ENCODE measurements around the gene TTC9.

The TTC9 gene

GRCh38 chr14:70618314-70618713 is 23.4 kb upstream of the TTC9 start:
- Histone ChIP-seq H3K36me3 (ENCODE audit: control insufficient read depth, insufficient read depth, low read length) (no peaks in the 10 kb centered on the region), H3K9ac (ENCODE audit: low read depth, low read length) (no peak overlapping the region), H3K4me1 (ENCODE audit: control insufficient read depth, insufficient read depth, low read length) (no peaks in the 10 kb centered on the region), H3K27ac (ENCODE audit: low read depth, low read length) (peak overlapping the region; percentile 4), H3K27me3 (ENCODE audit: control insufficient read depth, insufficient read depth, low read length) (no peaks in the 10 kb centered on the region), H3K9me3 (ENCODE audit: control insufficient read depth, insufficient read depth, low read length) (no peaks in the 10 kb centered on the region), H3K4me3 (ENCODE audit: low read depth, low read length) (no peak overlapping the region)

DNA sequence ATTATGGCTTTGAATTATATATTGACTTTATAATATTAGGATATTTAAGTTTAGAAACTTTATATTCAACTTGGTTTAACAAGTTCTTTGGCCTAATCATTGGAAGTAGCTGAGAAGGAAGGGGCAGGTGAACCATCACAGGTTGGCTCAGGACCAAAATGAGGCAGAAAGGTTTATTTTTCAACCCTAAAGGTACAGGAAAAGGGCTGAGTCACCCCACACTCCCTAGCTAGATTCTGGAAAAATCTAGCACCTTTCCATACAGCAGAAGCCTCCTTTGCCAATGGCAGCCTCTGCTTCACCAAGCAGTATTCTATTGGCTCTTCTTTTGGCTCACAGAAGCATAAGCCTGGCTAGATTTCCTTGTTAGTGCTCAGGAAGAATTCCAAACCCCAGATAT is 22.0 kb upstream of the TTC9 start:
- no peak overlapping the region for H3K9ac ChIP-seq (ENCODE audit: low read depth, low read length)
- H3K4me1 ChIP-seq (ENCODE audit: control insufficient read depth, insufficient read depth, low read length): no peaks in the 10 kb centered on the region
- no peaks in the 10 kb centered on the region for H3K27me3 ChIP-seq (ENCODE audit: control insufficient read depth, insufficient read depth, low read length)
- H3K4me3 ChIP-seq (ENCODE audit: low read depth, low read length): no peak overlapping the region
- no peaks in the 10 kb centered on the region for H3K9me3 ChIP-seq (ENCODE audit: control insufficient read depth, insufficient read depth, low read length)
- no peak overlapping the region for H3K27ac ChIP-seq (ENCODE audit: low read depth, low read length)
- no peaks in the 10 kb centered on the region for H3K36me3 ChIP-seq (ENCODE audit: control insufficient read depth, insufficient read depth, low read length)

GRCh38 chr14:70622111-70622712 is 19.5 kb upstream of the TTC9 start:
- Histone ChIP-seq H3K4me3 (ENCODE audit: low read depth, low read length) (no peak overlapping the region), H3K9me3 (ENCODE audit: control insufficient read depth, insufficient read depth, low read length) (peaks cover 8% of the 10 kb centered on the region), H3K27ac (ENCODE audit: low read depth, low read length) (no peak overlapping the region), H3K4me1 (ENCODE audit: control insufficient read depth, insufficient read depth, low read length) (no peaks in the 10 kb centered on the region), H3K9ac (ENCODE audit: low read depth, low read length) (no peak overlapping the region), H3K36me3 (ENCODE audit: control insufficient read depth, insufficient read depth, low read length) (0 out of 2 replicates have a peak, but pooled peaks cover 3% of the 10 kb centered on the region), H3K27me3 (ENCODE audit: control insufficient read depth, insufficient read depth, low read length) (no peaks in the 10 kb centered on the region)

DNA sequence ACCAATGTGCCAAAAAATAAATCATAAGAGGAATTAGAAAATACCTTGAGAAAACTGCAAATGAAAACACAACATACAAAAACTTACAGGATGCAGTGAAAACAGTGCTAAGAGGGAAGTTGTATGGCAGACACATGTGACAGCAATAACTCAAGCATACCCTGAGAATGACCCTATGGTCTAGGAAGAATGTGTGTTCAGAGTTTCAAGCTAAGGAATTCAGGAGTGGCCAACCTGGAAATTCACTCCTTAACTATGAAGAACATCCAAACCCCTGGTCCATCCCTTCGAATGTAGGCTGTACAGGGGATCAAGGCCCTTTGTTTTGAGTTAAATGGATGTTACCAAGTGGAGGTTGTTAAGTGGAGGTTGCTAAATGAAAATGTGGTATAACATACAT is 16.7 kb upstream of the TTC9 start:
- Histone ChIP-seq H3K9me3 (ENCODE audit: control insufficient read depth, insufficient read depth, low read length) (peaks cover 14% of the 10 kb centered on the region), H3K36me3 (ENCODE audit: control insufficient read depth, insufficient read depth, low read length) (0 out of 2 replicates have a peak, but pooled peaks cover 3% of the 10 kb centered on the region), H3K27ac (ENCODE audit: low read depth, low read length) (no peak overlapping the region), H3K4me3 (ENCODE audit: low read depth, low read length) (no peak overlapping the region), H3K4me1 (ENCODE audit: control insufficient read depth, insufficient read depth, low read length) (no peaks in the 10 kb centered on the region), H3K27me3 (ENCODE audit: control insufficient read depth, insufficient read depth, low read length) (no peaks in the 10 kb centered on the region), H3K9ac (ENCODE audit: low read depth, low read length) (no peak overlapping the region)

DNA sequence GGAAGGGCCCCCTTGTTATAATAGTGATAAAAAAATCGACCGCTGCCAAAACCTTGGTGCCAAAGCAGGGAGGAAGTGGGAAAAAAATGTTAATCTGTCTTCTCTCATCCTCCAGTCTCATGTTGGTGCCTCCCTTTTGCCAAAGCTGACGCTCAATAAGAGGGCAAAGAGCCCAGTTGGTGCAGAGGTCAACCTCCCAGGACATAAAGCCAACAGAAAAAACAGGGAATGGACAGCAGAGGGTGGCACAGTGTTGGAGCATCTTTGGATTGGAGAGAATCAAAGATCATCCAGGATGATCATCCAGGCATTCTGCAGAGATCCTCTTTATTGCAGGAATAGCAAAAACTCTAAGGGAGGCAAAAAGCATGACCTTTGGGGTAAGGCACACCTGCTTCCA is 9.8 kb upstream of the TTC9 start:
- H3K27me3 ChIP-seq (ENCODE audit: control insufficient read depth, insufficient read depth, low read length): no peaks in the 10 kb centered on the region
- H3K9ac ChIP-seq (ENCODE audit: low read depth, low read length): no peak overlapping the region
- no peaks in the 10 kb centered on the region for H3K36me3 ChIP-seq (ENCODE audit: control insufficient read depth, insufficient read depth, low read length)
- no peak overlapping the region for H3K4me3 ChIP-seq (ENCODE audit: low read depth, low read length)
- no peaks in the 10 kb centered on the region for H3K4me1 ChIP-seq (ENCODE audit: control insufficient read depth, insufficient read depth, low read length)
- peaks cover 19% of the 10 kb centered on the region for H3K9me3 ChIP-seq (ENCODE audit: control insufficient read depth, insufficient read depth, low read length)
- no peak overlapping the region for H3K27ac ChIP-seq (ENCODE audit: low read depth, low read length)

- no peak overlapping the region for H3K4me3 ChIP-seq (ENCODE audit: low read depth, low read length)
- H3K27me3 ChIP-seq (ENCODE audit: control insufficient read depth, insufficient read depth, low read length): no peaks in the 10 kb centered on the region
- peaks cover 9% of the 10 kb centered on the region; the same call in 1 of the 2 replicates for H3K9me3 ChIP-seq (ENCODE audit: control insufficient read depth, insufficient read depth, low read length)
- H3K27ac ChIP-seq (ENCODE audit: low read depth, low read length): no peak overlapping the region
- peaks cover 12% of the 10 kb centered on the region for H3K4me1 ChIP-seq (ENCODE audit: control insufficient read depth, insufficient read depth, low read length)
- H3K36me3 ChIP-seq (ENCODE audit: control insufficient read depth, insufficient read depth, low read length): no peaks in the 10 kb centered on the region
- no peak overlapping the region for H3K9ac ChIP-seq (ENCODE audit: low read depth, low read length)
Observed at GRCh38 chr14:70635971-70636595, 5.6 kb upstream of the TTC9 start.

DNA sequence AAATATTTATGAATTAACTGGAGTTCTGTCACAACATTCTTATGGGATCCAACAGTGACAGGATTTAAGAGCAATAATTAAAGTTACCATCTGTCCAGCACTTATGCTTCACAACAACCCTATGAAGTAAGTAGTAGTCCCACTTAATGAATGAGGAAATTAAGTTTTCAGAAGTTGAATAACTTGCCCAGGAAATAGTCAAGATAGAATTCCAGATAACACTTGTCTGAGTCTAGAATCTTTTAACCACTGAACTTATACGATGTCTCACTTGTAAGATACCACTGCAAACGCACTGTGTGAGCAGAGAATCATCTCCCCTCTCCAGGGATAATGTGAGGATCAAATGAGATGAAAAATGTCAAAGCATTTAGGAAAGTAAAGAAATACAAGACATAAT is 3.3 kb upstream of the TTC9 start:
- Histone ChIP-seq H3K27ac (ENCODE audit: low read depth, low read length) (no peak overlapping the region), H3K4me3 (ENCODE audit: low read depth, low read length) (no peak overlapping the region), H3K36me3 (ENCODE audit: control insufficient read depth, insufficient read depth, low read length) (no peaks in the 10 kb centered on the region), H3K9ac (ENCODE audit: low read depth, low read length) (no peak overlapping the region), H3K4me1 (ENCODE audit: control insufficient read depth, insufficient read depth, low read length) (peaks cover 19% of the 10 kb centered on the region), H3K9me3 (ENCODE audit: control insufficient read depth, insufficient read depth, low read length) (peaks cover 9% of the 10 kb centered on the region; the same call in 1 of the 2 replicates), H3K27me3 (ENCODE audit: control insufficient read depth, insufficient read depth, low read length) (no peaks in the 10 kb centered on the region)

DNA sequence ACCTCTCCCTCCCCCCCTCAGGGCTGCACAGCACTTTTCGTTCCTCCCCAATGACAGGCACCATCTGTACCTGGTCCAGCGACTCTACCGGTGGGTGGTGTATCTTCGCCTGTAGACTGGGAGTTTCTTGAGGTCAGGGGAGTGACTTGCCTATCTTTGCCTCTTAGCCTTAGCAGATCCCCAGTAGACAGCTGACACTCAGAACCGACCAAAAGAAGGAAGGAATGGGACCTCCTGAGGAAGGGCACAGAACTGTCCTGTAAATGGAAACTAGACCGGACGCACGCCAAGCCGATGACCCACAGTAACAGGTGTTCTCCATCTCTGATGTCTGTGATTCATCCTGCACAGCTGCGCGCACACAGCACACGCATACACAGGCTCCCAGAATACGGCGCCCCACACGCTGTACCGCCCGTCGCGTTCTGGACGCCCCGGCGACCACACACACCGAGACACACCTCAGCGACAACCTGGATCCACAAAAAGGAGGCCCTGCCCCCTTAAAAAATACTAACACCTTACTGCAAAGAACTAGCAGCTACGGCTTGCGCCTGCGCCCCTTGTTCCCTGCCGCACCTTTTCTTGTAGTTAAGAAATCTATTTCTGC is 673 bp upstream of the TTC9 start:
- Histone ChIP-seq H3K27ac (ENCODE audit: low read depth, low read length) (no peak overlapping the region), H3K9me3 (ENCODE audit: control insufficient read depth, insufficient read depth, low read length) (peaks cover 4% of the 10 kb centered on the region; the same call in 1 of the 2 replicates), H3K9ac (ENCODE audit: low read depth, low read length) (peak overlapping the region; percentile 48)

DNA sequence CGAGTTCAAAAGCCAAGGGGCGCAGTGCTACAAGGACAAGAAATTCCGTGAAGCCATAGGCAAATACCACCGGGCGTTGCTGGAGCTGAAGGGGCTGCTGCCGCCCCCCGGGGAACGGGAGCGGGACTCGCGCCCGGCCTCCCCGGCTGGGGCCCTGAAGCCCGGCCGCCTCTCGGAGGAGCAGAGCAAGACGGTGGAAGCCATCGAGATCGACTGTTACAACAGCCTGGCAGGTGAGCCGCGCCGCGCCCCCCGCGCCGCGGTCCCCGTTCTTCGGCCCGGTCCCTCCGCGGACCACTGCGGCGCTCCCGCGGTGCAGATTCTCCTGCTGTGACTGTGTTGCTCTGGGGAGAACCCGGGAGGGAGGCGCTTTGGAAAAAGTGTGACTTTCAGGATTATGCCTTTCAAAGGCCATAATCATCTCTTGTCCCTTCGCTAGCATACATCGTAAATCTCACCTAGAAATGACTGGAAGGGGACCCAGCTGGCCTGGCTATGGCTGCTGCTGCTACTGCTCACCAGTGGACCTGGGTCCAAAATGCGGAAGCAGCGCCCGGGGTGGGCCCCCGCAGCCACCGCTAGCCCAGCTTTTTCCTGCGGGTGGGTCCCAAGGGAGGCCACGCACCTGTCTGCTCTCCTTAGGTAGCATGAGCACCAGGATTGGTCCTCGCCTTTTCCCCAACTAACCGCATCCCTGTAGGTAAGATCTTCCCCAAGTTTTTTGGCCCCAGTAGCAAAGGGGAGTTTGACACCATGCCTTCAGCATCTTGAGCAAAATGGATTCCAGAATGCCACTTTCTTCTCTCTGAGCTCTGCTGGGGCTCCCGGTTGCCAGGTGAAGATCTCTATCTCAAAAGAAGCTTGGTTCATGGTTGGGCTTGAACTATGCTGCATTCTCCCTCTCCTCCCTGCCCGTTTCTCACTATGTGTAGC is 853 bp downstream of the TTC9 start:
- peak overlapping the region; percentile 77 for H3K9ac ChIP-seq (ENCODE audit: low read depth, low read length)
- no peaks in the 10 kb centered on the region for H3K9me3 ChIP-seq (ENCODE audit: control insufficient read depth, insufficient read depth, low read length)
- H3K4me3 ChIP-seq (ENCODE audit: low read depth, low read length): peak overlapping the region; percentile 75
- peak overlapping the region; percentile 59 for H3K27ac ChIP-seq (ENCODE audit: low read depth, low read length)
- no peaks in the 10 kb centered on the region for H3K27me3 ChIP-seq (ENCODE audit: control insufficient read depth, insufficient read depth, low read length)
- H3K36me3 ChIP-seq (ENCODE audit: control insufficient read depth, insufficient read depth, low read length): no peaks in the 10 kb centered on the region; the same call in 1 of the 2 replicates
- H3K4me1 ChIP-seq (ENCODE audit: control insufficient read depth, insufficient read depth, low read length): peaks cover 56% of the 10 kb centered on the region

More for the DNA sequence above, 673 bp upstream of the TTC9 start:
- peaks cover 42% of the 10 kb centered on the region for H3K4me1 ChIP-seq (ENCODE audit: control insufficient read depth, insufficient read depth, low read length)
- no peaks in the 10 kb centered on the region for H3K27me3 ChIP-seq (ENCODE audit: control insufficient read depth, insufficient read depth, low read length)
- H3K4me3 ChIP-seq (ENCODE audit: low read depth, low read length): peak overlapping the region; percentile 75
- no peaks in the 10 kb centered on the region; the same call in 1 of the 2 replicates for H3K36me3 ChIP-seq (ENCODE audit: control insufficient read depth, insufficient read depth, low read length)

DNA sequence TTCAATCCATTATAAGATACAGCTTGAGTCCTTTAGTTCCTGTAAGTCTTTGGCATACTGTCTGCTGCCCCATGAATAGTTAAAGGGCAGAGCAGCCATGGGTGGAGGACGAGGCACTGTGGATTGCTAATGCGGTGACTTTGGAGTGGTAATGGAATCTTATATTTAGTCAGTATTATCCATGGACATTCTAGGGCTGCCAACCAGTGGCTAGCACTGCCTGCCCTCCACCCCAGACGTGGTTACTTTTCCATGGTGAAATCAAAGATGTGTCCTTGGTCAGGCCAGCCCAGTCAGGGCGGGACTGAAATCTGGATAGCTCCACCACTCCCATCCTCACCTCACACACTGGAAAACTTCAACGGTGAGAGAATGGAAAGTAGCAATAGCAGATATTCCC is 2.3 kb downstream of the TTC9 start:
- H3K27me3 ChIP-seq (ENCODE audit: control insufficient read depth, insufficient read depth, low read length): no peaks in the 10 kb centered on the region
- H3K9ac ChIP-seq (ENCODE audit: low read depth, low read length): no peak overlapping the region

More for the DNA sequence above, 2.3 kb downstream of the TTC9 start:
- Histone ChIP-seq H3K4me1 (ENCODE audit: control insufficient read depth, insufficient read depth, low read length) (peaks cover 65% of the 10 kb centered on the region), H3K36me3 (ENCODE audit: control insufficient read depth, insufficient read depth, low read length) (no peaks in the 10 kb centered on the region; the same call in 1 of the 2 replicates), H3K9me3 (ENCODE audit: control insufficient read depth, insufficient read depth, low read length) (no peaks in the 10 kb centered on the region), H3K4me3 (ENCODE audit: low read depth, low read length) (peak overlapping the region; percentile 75), H3K27ac (ENCODE audit: low read depth, low read length) (no peak overlapping the region)

Measured in HUES48 (cell line).